Smooth muscle cell of the brain vasculature (primary cell): ENCODE data around the gene SLC16A9.
"Not testable (repeated sequence)": the region's sequence is repeated elsewhere in the genome, so short reads cannot be mapped to it uniquely, and the experiment has no call there.

Experiments
- DNase-seq: peaks from one replicate; pipeline ENCODE4 v3.0.0-alpha.2; 2012; ENCODE audit warnings: low read depth, low spot score

SLC16A9 gene

GRCh38 chr10:59675812-59676211 is 33.8 kb downstream of the SLC16A9 start:
- DNase-seq, result no peak

- no peak for DNase-seq
Observed at GRCh38 chr10:59674215-59674836, 35.3 kb downstream of the SLC16A9 start.

DNA sequence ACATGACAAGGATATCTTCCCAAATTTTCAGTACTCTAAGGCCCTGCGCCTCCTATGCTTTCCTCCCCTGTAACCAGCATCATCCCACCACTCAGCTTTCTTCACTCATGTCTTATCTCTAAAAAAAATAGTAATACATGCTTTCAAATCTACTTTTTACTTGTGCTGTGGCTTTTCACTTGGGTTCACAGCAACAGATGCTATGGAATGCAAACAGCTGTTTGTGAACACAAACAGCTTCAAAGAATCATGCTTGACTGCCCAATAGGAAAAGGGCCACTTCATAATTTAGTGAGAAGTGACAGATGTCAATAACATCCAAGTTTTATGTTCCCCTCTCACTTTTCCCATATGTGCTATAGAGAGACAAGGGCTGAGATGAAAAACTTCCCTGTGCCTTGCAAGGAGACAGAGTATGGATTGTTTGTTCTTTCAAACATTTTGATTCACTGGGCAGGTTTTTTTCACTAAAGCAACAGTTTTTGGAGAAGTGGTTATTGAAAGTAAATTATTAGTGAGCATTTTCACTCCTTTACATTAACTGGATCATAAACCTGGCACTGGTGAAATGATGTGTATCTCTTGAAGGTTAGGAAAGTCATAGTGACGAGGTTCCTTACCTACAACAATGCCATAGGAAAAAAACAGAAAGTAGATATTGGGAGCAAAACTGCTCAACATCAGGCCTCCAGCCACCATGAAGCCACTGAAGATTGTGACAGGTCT is 37.3 kb downstream of the SLC16A9 start:
- DNase-seq, result no peak

DNA sequence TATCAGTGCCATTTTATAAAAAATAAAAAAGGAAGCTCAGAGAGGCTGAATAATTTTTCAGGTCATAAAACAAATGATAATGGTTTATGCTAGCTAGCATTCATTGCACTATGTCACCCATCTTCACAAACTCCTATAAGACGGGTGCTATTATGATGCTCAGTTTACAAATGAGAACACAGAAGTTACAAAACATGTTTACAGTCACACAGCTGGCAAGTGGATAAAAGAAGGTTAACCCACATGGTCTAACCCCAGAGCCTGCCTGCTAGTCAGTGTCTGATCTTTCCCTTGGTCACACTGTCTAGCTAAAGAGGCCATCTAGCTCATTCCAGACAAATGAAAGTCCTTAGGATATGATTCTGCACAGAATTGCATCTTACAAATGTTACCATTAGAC is 39.4 kb downstream of the SLC16A9 start:
- no peak for DNase-seq

DNA sequence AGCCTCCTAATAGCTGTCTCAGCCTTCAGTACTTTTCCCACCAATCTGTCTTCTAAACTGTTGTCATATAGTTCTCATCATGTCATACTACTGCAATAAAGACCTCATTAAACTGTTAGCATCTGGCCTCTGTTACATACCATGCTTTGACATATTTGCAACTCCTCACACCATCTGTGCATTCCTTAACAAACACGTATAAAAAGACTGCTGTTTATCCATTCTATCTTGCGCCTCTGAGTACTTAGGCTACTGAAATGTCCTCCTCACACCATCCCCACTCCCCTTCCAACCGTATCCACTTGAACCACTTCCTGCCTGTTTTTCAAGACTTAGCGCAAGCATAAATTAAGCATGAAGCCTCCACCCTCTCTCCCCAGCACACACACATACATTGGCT is 41.6 kb downstream of the SLC16A9 start:
- DNase-seq, result no peak

DNA sequence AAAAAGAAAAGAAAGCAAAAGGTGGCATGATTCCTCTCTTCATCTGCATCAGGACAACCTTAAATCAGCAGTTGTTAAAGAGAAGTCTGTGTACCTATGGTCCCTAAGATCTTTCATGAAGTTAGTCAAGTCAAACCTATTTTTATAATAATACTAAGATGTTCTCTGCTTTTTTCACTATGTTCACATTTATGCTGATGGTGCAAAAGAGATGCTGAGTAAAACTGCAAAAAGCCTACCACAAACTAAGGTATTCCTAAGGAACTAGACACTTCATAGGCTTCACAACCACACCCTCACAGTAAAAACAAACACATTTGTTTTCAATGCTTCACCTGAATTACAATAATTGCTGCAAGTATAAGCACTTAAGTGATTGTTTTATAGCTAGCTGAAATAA is 43.3 kb downstream of the SLC16A9 start:
- no peak for DNase-seq

GRCh38 chr10:59663213-59663612 is 46.4 kb downstream of the SLC16A9 start:
- not testable (repeated sequence) for DNase-seq

DNA sequence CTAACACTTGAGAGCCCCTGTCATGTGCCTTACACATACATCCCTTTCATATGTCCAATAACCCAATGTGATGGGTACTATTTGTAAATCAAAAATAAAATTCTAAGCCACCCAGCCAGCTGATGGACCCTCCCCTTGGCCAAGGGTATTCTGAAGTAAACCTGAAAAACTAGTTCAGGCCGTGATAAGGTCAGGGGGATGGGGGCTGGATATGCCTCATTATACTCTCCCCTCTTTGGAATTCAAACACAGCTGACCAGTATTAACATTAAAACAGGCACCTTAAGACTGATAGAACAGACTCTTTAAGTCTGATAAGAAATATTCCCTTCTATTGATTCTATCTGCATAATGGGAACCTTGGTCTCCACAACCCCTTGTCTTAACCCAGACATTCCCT is 51.9 kb downstream of the SLC16A9 start:
- no peak for DNase-seq

- DNase-seq, result no peak
Observed at GRCh38 chr10:59655309-59655708, 54.3 kb downstream of the SLC16A9 start.

- DNase-seq, result no peak
Observed at GRCh38 chr10:59654007-59654406, 55.6 kb downstream of the SLC16A9 start.

- DNase-seq, result no peak
Observed at GRCh38 chr10:59651902-59652301, 57.7 kb downstream of the SLC16A9 start.

- DNase-seq, result no peak
Observed at GRCh38 chr10:59649606-59650346, 59.9 kb downstream of the SLC16A9 start.

DNA sequence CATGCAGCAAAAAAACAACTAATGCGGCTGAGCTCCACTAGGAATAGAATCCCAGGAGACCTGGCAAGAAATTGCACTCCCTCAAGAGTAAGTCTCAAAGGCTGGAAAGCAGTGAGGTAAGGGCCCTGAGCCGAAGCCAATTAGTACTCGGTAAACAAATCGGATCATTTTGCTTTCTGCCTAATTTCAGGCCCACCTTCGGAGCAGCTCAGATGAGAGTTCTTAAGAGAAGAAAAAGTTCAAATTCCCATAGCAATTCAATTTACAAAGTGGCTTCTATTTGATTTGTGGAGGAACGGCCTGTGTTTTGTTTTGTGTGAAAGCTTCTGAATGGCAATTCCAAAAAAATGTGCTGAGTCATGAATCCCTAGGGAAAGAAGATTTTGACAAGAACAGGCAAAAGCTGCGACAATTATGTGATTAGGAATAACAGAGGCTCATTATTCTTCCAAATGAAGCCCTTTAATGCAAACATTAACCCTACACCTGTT is 60.9 kb downstream of the SLC16A9 start:
- no peak for DNase-seq

DNA sequence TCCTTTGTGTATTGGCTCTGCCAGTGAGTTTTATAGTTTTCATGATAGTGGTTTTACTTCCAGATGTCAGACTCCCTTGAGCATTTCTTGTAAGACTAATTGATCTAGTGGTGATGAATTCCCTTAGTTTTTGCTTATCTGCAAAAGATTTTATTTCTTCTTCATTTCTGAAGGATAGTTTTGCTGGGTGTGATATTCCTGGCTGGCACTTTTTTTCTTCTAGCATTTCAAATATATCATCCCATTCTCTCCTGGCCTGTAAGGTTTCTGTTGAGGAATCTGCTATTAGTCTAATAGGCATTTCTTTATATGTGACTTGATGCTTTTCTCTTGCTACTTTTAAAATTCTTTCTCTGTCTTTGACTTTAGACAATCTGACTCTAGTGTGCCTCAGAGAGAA is 64.8 kb downstream of the SLC16A9 start:
- no peak for DNase-seq

- not testable (repeated sequence) for DNase-seq
Observed at GRCh38 chr10:59641688-59642087, 68.0 kb downstream of the SLC16A9 start.

- no peak for DNase-seq
Observed at GRCh38 chr10:59635502-59636290, 74.0 kb downstream of the SLC16A9 start.

DNA sequence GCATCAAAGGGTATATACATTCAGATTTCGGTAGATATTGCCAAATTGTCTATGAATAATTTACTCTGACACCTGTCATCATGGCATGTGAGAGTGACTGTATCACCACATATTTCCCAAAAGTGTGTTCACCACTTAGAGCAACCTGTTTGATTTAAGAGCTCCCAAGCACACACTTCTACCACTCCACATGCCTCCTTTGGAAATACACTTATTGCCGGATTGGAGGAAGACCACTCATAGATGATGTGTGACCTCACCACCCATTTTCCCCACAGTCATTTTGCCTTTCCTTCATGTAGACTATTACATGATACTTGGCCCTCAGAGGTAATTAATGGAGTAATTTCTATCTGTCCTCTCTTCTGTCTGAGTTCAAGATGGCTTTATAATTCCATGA is 75.5 kb downstream of the SLC16A9 start:
- DNase-seq, result no peak

DNA sequence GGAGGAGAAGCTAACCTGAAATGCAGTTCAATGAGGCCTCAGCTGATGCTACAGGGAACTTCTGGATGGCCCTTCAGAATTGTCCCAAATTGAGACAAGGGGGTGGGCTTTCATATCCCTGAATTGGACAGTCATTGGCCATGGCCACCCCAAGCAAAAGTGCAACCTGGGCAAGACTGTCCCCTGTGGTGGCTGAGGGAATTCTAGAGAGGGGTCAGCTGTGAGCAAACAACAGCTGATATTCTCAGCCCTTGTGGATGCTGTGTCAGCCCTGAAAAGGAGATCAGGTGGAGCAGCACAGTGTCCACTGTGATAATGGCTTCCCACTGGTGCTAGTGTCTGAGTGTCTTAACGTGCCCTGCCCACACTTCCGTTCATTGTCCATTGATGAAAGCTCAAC is 76.6 kb downstream of the SLC16A9 start:
- no peak for DNase-seq

- DNase-seq, result no peak
Observed at GRCh38 chr10:59631882-59632807, 77.5 kb downstream of the SLC16A9 start.

DNA sequence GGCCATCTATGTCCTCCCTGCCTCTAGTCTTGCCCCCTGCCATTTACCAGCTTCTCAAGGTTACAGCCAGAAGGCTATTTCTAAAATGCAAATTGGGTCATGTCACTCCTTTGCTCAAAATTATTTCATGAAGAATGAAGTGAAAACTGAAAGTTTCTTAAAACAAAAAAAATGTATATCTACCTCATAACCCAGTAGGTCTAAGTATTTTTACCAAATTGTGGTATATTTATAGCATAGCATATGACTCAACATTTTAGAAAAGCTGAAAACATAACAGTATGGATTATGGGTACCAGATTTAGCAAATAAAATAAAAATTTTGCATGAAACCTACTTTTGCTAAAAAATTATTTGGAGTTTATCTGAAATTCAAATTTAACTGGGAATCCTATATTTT is 78.4 kb downstream of the SLC16A9 start:
- DNase-seq, result no peak

DNA sequence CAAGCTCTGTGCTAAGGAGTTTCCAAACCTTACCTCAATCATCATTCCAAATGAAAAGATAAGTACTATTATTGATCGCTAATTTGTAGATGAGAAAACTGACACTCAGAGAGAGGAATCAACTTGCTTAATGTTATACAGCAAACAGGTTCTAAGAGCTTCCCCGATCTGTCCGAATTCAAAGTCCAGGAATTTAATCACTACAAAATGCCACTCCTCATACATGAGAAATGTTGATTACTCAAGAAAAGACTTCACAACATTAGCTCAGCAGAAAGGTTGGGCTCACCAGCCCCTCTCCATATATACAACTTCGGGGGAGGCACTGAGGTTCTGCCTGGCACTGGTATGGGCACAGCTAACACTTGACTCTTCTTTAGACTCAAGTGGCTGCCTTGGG is 80.7 kb downstream of the SLC16A9 start:
- no peak for DNase-seq
